ENCODE results near the gene TTC31.
"Not testable (repeated sequence)": the region's sequence is repeated elsewhere in the genome, so short reads cannot be mapped to it uniquely, and the experiment has no call there.

Gene TTC31

DNA sequence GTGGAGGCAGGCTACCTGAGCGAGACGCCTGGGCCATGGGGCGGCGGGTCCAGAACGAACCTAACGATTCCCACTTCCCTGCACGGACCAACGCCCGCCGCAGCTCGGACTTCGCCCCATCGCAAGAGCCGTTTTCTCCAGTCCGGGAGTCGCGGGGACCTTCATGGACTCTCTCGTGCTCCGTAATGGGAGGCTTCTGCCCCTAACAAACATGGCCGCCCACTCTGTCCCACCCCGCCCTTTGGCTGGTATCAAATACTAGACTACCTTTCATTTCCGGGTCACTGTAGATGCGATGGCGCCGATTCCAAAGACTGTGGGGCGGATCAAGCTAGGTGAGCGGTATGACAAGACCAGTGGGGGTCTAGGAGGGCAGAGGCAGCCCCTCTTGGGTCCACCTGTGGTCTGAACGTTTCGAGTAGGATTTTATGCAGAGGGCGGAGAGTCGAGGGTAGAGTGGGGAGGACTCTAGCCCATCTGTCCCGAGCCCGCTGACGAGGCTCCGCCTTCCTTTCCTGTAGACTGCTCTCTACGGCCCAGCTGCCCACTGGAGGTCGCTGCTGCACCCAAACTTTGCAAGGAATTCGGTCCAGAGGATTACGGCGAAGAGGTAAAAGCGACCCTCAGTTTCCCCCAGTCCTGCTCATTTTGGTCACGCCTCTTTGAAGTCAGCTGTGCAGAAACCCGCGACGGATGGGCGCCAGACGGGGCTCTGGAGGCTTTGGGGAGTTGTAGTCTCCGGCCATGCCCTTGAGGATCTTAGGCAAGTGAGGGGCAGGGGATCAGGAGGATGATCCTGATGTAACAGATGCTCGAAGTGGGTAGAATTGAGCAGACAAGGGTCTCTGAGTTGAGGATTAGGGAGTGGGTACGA, at the start of gene TTC31, which contains the start of gene CCDC142:
TTC31 (plus strand) TSS at position 281 of the 874 bp plus-strand sequence; CDS start at position 296, 15 bp downstream.
CCDC142 (minus strand) TSS at position 198 of the 874 bp plus-strand sequence; CDS start at position 37, 161 bp downstream.
- peak; percentile 93 for DNase-seq

GRCh38 chr2:74436111-74436805, 46.6 kb upstream of the TTC31 start:
- no peak for DNase-seq

DNA sequence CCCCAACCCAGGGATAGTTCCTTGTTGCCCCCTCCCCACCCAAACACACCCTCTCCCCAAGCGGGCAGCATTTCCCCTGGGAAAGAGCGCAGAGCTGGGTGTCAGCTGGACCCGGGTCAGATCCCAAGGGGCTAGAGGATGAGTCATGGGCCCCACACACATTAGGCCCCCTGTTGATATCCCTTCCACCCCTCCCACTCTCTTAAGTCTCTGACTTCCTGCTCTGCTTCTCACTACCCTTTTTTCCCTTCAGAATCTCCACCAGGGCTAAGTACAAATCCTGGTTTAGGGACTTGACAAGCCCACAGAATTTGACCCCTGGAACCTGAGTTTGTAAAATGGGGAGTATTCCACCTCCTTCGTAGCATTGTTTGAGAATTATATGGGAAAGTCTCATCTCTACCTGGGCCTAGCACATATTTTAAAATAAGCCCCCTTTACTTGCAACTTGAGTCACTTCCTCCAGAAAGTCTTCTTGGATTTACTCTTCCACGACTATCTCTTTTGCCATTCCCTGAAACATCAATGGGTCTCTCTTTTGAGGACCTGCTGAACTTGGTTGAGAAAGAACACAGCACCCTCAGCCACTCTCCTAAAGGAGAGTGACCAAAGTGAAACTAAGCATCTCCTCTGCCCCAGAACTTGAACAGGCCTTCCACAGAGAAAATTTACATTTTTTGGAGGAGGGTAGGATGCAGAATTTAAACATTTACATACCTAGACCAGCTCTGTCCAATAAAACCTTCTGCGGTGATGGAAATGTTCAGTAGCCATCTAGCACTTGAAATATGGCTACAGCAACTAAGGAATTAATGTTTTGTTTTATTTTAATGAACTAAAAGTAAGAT, 45.8 kb upstream of the TTC31 start:
- no peak for DNase-seq

- no peak for DNase-seq
These were observed 44.6 kb upstream of the TTC31 start for GRCh38 chr2:74438248-74438647.

DNA sequence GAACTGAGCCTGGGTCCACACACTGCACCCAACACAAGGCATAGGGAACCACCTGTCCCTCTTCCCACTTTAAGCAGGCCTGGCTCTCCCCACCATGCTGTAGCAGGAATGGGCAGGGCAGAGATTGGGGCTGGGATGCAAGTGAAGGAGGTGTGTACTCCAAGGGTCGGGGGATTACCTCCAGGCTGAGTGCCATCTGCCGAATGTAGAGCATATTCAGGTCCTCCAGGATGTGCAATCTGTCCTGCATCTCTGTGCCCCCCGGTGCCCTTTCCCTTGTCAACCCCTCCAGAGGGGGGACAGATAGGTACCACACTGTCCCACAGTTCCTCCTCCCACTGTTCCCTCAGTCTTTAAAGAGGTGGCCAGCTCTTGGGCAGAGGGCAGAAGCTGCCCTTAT, 43.5 kb upstream of the TTC31 start:
- DNase-seq: no peak

GRCh38 chr2:74439803-74440377, 43.0 kb upstream of the TTC31 start:
- no peak for DNase-seq

DNA sequence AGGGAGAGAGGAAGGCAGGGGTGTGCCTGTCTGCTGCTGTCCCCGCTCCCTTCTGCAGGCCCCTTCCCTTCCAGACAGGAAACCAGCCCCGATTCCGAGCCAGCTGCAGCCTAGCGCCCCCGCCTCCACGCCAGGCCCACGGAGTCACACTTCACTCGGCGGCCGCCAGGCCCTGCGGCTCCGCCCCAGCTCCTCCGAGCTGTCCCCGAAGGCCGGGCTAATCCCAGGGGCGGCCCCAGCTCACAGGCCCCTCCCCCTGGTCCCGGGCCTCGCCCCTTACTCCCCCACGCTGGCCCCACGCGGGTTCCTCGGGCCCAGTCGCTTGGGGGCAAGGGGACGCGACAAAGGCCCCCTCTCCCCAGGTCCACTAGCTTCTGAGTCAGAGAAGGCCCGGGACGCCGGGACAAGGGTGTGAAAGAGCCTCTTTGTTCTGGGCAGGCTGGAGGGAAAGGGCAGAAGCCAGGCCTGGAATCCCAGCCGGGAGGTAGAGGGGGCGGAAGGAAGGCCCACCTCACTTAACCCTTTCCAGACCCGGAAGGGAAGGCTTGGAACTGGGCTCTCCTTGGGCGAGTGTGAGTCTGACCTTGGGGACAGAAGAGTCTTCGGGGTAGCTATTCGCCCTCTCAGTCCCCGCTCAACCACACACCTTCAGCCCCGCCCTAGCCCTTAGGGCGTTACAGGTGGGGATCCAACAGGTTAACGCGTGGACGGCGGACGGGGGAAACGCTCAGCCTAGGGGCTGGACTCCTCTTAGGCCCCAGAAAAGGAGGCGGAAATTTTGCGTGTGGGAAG, 42.3 kb upstream of the TTC31 start:
- DNase-seq: no peak

- DNase-seq: no peak
These were observed 41.7 kb upstream of the TTC31 start for GRCh38 chr2:74441170-74441689.

- no peak for DNase-seq
These were observed 41.0 kb upstream of the TTC31 start, which contains the start of gene RTKN for GRCh38 chr2:74441690-74442482. Gene RTKN, minus strand, starts transcription at chr2:74441937. Its CDS starts 121 bp downstream, at chr2:74441816.

DNA sequence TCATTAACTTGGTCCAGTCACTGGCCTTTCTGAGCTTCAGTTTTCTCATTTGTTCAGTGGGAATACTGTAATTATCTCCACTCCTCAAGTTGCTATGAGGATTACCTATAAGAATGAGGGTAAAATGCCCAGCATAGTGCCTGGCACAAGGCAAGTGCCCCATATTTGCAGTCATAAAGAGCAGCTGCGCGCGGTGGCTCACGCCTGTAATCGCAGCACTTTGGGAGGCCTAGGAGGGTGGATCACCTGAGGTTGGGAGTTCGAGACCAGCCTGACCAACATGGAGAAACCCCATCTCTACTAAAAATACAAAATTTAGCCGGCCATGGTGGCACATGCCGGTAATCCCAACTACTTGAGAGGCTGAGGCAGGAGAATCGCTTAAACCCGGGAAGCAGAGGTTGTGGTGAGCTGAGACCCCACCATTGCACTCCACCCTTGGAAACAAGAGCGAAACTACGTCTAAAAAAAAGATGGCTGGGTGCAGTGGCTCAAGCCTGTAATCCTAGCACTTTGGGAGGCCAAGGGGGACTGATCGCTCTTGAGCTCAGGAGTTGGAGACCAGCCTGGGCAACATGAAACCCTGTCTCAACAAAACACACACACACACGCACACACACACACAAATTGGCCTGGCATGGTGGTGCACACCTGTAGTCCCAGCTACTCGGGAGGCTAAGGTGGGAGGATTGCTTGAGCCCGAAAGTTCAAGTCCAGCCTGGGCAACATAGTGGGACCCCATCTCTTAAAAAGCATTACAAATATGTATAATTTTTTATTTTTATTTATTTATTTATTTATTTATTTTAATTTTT, 40.2 kb upstream of the TTC31 start:
- not testable (repeated sequence) for DNase-seq

DNA sequence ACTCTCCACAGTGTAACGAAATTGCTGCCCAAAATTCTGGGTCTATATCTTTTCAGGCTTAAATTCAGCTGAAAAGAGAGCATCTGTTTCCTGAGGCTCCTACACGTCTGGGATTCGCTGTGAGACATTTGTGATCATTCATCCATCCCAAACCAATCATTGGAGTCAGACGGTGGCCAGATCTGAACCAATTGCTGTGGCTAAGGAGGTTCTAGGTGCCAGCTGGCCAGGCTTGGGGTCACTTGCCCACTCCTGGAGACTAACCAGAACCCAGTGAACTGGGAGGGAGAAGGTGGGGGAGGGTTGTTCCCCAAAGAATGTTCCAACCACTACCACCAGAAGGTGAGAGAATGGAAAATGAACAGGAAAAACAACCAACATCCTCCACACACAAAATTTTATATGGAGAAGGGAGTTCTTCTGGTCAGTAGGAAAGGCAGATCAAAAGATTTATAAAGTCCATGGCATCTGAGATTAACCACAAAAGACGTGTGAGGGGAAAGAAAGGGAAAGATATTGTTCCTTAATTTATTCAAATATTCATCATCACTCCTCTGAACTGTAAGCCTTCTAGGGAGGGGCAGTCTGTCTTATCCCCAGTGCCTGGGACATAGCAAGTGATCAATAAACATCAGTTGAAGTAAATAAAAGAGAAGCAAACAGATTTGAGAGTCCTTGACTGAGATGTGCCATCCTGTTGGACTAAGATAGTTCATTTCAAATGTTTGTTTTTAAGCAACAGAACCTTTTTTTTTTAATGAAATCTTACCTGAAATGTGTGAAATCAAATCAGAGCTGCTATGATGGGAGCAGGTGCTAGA, 38.2 kb upstream of the TTC31 start:
- no peak for DNase-seq

DNA sequence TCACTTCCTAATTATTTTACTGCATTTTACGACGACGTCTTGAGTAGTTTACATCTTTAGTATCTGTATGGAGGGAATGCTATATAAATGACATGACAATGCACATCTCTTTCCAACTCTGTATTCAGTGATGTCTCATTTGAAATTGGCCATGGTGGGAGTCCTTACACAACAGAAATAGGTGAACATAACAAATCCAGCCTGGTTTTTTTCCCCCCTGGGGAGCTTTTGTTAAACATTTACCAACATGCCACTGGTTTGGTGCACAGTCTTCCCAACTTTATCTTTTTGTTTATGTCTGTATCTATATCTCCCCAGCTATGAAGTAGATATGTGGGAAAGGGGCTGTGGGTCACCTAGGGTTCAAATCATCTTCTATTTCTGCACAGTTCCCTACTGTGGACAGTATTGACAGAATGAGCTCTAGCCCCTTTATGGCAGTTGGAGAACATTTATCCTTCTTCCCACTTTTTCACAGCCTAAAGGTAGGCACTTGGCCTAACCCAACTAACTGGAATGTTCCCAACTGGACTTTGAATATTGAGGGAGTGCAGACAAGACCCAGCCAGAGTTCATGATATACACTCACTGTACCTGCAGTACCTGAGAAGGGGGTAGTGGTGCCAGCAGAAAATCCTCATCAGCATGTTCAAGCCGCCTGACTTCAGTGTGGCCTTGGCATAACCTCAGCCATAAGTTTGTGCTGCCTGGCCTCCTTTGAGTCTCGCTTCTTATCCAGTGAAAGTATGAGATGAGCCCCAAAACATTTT, 35.5 kb upstream of the TTC31 start:
- DNase-seq: no peak

GRCh38 chr2:74448771-74449170, 34.1 kb upstream of the TTC31 start:
- no peak for DNase-seq

- DNase-seq: no peak
These were observed 32.2 kb upstream of the TTC31 start for GRCh38 chr2:74450570-74451190.

GRCh38 chr2:74454654-74455511, 28.0 kb upstream of the TTC31 start, which contains the start of gene INO80B:
Gene INO80B, plus strand, starts transcription at chr2:74455087. Its CDS starts 30 bp downstream, at chr2:74455117.
- peak; percentile 96 to 97 for DNase-seq

DNA sequence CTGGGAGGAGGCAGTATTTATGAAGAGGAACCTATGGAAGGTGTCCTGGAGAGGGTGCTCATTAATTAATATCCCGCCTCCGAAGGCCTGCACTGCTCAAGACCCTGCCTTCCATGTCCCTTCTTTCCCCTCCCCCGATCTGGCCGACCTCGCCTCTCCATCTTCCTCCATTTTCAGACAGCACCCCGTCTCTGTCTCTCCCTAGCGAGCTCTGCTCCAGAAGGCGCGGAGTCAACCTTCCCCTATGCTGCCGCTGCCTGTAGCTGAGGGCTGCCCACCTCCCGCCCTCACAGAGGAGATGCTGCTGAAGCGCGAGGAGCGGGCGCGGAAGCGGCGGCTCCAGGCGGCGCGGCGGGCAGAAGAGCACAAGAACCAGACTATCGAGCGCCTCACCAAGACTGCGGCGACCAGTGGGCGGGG, 25.7 kb upstream of the TTC31 start:
- DNase-seq: no peak

Measured in activated CD4-positive, alpha-beta T cell treated with anti-CD3 and anti-CD28 coated beads, Interleukin-2, amount 50 U/mL, for 4 hours (primary cell).